NCI-H2107 (cell line): Measurements from ENCODE around the gene GINS2.

Experiments
- DNase-seq: peaks from one replicate; lab custom pipeline; 2025; lab: John Stamatoyannopoulos, UW

The GINS2 gene

DNA sequence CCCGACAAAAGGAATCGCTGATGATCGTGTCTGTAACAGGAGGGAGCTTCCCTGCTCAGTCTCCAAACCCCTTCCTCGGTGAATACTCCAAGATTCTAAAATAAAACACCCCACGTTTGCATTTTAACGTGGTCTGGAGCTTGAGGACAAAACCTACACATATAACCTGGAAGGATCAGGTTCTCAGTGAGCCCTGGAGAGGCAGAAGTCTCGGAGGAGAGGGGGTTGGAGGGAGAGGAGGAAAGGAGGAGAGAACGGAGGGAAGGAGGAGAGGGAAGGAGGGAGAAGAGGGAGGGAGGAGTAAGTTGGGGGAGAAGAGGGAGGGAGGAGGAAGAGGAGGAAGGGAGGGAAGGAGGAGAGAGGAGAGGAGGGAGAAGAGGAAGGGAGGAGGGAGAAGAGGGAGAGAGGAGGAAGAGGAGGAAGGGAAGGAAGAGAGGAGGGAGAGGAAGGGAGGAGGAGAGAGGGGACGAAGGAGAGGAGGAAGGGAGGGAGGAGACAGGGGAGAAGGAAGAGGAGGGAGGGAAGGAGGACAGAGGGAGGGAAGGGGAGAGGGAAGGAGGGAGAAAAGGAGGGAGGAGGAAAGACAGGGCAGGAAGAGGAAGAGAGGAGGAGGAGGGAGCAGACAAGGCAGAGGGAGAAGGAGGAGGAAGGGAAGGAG lies 27.4 kb upstream of the GINS2 start:
- DNase-seq: no peak

DNA sequence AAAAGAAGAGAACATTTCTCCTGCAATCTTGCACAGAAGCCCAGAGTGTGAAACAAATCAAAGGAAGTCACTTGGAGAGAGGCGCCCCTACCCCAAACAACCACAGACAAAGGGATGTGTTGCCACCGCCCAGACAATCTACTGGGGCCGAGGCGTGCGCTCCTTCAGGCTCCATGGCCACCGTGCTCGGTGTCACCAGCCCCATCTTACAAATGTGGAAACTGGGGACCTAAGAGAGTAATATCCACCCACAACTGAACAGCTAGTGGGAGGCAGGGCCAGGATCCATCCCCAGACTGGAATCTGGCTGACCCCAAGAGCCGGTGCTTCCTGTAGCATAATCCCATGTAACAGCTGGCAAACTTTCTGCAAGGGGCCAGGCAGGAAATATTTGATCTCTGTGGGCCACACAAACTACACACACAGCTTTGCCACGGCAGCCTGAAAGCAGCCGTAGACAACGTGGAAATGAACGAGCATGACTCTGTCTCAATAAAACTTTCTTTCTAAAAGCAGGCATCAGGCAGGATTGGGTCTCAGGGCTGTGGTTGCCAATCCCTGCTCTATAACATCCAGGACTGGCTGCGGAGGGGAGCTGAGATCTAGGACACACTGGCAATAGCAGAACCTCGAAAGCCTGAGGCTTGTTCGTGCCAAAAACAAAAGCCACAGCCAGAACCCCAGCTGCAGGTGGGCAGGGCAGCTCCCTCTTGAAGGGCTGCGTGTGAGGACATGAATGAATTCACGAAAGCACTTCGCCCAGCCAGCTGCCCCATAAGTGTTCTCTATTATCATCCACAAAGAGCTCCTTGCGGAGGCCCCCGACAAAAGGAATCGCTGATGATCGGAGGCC lies 26.6 kb upstream of the GINS2 start:
- peak; percentile 62 for DNase-seq

DNA sequence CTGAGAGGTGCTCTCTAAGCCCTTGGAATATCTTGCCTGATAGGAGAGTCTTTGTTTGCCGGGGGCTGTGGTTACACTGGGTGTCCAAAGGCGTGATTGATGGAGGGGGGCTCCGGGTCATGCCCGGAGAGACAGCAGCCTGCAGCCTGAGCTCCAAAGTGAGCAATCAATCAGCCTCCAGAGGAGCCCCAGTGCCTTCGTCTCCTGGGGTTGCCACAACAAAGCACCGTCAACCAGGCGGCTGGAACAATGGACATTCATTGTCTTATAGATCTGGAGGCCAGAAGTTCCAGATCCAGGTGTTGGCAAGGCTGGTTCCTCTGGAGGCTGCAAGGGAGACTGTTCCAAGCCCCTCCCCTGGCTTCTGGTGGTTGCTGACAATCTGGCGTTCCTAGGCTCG lies 24.0 kb upstream of the GINS2 start:
- no peak for DNase-seq

GRCh38 chr16:85711982-85712587 lies 23.3 kb upstream of the GINS2 start:
- no peak for DNase-seq

DNA sequence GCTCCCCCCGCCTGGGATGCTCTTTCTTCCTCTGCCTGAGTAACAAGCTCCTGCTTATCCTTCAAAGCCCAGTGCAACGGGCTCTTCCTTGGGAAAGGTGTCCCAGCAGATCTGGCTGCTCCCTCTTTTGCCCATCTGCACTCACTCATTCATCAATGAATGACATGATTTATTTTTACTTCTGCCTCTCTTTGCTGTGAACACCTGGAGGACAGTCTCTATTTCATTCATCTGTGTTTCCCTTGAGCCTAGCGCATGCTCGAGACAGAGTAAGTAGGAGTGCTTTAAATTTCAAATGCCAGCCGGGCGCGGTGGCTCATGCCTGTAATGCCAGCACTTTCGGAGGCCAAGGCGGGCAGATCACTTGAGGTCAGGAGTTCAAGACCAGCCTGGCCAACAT lies 22.0 kb upstream of the GINS2 start:
- peak; percentile 28 for DNase-seq

- no peak for DNase-seq
These were observed 21.2 kb upstream of the GINS2 start for GRCh38 chr16:85709766-85710585.

- DNase-seq: no peak
These were observed 19.6 kb upstream of the GINS2 start for GRCh38 chr16:85708338-85708737.

GRCh38 chr16:85707528-85708095 lies 18.9 kb upstream of the GINS2 start:
- DNase-seq: peak; percentile 51

- DNase-seq: no peak
These were observed 17.8 kb upstream of the GINS2 start for GRCh38 chr16:85706449-85707034.

DNA sequence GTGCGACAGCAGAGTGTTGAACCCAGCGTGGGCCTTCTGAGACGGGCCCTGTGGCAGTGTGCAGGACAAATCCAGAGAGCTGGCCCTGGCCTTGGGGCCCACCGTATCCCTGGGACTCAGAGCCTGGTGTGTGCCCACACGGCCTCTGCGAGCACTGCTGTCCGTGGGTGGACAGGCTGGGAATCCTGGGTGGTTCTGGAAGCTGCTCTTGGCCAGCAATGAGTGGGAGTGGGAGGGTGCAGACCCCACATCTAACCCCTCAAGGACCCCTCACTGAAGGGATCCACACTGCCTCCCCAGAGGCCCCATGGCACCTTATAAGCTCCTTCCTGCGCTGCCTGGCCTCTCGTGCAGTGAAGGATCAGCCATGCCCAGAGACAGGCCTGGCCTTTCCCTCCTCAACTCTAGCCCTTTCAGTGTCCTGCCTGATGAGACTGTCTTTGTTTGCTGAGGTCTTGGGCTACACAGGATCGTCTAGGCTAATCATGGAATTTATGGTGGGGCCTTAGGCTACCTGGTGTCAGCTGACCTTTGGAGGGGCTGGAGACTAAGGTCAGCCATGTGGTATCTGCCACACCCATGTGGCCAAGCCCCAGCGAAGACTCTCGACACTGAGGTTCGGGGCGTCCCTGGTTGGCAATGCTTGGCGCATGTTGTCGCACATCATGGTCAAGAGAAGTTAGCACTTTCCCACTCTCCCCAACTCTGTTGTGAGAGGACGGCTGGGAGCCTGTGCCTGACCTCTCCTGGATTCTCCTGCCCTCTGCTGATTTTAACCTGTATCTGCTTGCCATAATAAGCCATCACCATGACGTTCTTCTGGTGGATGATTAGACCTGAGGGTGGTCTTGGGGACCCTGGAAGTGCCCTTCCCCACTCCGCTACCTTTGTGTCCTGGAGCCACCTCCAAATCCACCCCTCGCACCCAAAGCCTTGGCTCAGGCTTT lies 16.4 kb upstream of the GINS2 start:
- DNase-seq: no peak

- no peak for DNase-seq
These were observed 15.3 kb upstream of the GINS2 start for GRCh38 chr16:85704011-85704410.

GRCh38 chr16:85699628-85700027 lies 10.9 kb upstream of the GINS2 start:
- DNase-seq: no peak

DNA sequence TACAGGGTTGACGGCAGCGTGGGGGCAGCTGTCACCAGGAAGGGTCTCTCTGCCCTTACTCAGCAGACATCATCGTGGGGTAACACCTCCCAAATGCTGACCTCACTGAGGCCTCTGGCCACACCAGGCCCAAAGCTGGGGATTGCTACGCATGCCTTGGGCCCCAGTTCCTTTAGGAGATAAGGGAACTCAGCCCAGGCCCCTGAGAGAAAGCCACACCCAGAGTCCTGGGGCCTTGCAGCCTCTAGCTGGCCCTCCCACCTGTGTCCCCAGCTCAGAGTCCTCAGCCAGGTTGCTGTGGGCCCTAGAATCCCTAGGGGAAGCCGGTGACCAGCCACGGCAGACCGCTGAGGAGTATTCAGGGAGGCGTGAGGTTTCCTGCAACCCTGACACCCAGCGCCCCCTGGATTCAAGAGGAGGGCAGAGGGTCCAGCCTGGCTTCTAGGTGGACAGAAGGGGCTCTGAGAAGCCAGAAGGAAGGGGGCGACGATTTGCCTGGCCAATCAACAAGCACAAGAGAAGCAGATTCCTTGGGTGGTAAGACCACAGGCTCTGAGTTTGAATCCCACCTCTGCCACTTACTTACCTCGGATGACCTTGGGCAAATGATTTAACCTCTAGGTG lies 10.3 kb upstream of the GINS2 start:
- no peak for DNase-seq

- DNase-seq: no peak
These were observed 9.7 kb upstream of the GINS2 start for GRCh38 chr16:85698459-85698891.

- no peak for DNase-seq
These were observed 8.7 kb upstream of the GINS2 start for GRCh38 chr16:85697431-85697830.

DNA sequence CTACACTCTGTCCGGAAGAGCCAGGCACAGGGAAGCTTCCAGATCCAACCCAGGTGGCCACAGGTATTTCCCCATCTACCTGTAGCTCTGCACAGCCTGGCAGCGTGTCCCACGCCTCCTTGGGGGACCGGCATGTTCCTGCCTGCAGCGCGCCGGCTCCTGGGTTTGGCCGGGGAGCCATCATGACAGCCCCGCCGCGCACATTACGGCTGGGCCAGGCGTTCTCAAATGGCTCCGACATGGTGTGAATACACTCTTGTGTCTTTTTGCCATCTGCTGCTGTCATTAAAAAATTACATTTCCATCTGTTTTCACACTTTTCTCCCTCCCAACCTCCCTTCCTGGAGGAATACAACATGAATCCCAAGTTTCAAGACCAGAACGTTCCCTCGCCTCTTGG lies 8.0 kb upstream of the GINS2 start:
- no peak for DNase-seq

GRCh38 chr16:85695196-85696128 lies 6.7 kb upstream of the GINS2 start:
- no peak for DNase-seq

- no peak for DNase-seq
These were observed 1.8 kb upstream of the GINS2 start for GRCh38 chr16:85690469-85691064.
